Glomerular visceral epithelial cell (primary cell): ENCODE data around the gene ACSS3.
A peak's percentile ranks its signal among the peaks of the same experiment; 100 is the strongest.
"Not testable (repeated sequence)": the region's sequence is repeated elsewhere in the genome, so short reads cannot be mapped to it uniquely, and the experiment has no call there.

Experiments used
- DNase-seq: peaks from one replicate; pipeline ENCODE4 v3.0.0-alpha.2; 2016; ENCODE audit errors: extremely low spot score

Gene ACSS3

DNA sequence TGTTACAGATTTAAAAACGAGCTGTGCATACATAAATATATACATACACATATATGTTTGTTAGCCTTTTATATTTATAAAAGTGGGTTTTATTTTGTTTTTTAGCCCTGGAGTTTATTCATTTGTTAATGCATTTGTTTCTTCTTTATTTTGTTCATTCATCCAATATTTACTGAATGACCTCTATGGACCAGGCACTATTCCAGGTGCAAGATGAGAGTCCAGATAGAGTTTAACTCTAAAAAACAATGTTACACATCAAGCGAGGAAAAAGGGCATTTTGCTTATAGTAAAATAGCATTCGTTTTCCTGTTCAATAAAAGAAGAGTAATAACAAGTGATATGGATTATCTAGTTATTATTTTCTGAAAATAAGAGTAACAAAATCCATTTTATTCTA lies 14.2 kb downstream of the ACSS3 start:
- DNase-seq: no peak

DNA sequence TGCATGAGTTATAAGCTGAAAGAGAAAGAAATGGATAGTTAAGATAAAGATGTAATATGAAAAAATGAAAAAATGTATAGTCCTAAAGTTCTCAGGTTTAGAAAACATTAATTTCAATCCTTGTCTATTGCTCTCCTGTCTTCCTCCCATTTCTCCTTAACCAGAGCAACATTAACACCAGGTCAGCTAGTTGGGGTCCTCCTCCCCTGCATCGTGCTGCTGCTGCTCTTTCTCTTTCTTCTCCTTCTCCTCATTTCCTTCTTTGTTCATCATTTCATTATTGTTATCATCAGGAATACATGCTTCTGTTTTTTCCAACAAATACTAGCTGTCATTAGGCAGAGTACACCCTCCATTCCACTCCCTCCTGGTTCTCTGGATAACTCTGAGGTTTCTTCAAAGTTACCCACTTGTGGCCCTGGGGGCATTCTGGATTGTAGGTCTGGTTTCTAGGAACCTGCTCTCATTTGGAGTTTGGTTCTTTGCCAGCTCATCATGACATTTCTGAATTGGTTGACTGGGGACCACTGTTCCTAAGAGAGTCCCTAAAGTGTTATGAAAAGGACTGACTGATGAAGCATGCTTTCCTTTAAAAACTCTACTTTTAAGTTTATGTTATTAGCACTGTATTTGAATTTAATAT lies 17.0 kb downstream of the ACSS3 start:
- DNase-seq: no peak

DNA sequence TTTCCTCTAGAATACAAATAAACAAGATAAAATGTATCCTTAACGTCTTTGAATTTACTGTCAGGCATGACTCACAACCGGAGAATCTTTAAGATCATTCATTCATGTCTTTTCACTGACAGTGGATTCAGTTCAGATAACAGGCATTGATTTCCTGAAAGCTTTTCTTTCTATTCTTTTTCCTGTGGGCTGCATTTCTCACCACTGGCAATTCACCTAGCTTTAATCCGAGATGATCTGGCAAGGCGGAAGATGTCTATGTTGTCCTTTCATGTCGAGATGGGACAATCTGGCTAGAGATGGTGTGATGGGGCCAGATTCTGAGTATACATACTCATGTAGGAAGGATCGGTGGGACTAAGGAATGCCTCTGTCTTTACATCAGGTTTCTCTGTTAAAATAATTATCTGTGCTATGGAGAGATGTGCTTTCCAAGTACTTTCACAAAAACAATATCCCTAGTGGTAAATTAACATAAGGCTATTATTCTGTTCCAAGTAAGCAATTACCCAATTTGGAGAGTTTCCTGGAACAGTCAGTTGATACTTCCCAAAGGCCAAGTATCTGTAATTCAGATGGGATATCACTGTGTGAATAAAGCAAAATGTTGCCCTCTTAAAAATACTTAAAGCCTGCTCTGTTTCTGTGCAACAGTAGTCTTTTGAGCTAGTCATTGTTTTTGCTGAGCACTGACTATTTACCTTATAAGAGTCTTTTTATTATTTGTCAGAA lies 17.8 kb downstream of the ACSS3 start:
- DNase-seq: no peak

DNA sequence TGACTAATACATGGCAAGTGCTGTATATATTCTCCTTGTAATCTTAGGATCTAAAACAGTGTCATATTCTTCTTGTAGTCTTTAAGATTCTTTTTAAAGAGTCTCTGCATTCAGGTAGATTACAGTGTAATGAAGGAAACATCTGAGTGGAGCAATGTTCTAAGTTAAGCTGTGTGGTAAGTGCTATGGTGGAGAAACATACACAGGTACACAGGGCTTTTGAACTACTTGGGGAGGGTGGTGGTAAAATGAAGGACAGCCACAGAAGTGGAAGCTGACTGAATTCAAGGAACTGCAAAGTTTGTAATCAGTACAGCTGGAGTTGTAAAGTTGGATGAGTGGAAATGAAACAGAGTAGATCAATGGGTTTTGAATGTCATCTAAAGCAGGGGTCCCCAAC lies 27.8 kb downstream of the ACSS3 start:
- DNase-seq: no peak

DNA sequence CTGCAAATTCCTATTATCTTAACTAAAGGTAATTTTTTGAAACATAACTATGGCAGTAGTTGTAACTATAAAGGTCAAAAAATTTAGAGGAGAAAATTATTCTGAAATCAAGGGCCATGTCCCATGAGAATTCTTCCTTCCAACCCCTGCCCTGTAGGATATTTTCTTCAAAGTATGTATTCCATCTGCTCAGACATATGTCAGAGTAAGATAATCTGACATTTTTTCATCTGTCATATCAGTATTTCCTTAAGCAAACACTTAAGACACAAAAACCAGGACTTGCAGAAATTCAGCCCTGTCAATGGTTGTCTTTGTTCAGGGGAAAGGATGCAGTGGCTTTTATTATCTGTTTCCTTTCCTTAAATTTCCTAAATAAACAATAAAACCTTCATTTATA lies 36.3 kb downstream of the ACSS3 start:
- no peak for DNase-seq

DNA sequence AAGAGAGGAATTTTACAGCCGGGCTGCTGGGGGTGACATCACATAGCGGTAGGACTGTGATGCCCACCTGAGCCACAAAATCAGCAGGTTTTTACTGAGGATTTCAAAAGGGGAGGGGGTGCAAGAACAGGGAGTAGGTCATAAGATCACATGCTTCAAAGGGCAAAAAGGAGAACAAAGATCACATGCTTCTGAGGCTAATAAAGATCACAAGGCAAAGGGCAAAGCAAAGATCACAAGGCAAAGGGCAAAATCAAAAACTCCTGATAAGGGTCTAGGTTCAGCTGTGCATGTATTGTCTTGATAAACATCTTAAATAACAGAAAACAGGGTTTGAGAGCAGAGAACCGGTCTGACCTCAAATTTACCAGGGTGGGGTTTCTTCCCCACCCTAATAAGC lies 41.2 kb downstream of the ACSS3 start:
- not testable (repeated sequence) for DNase-seq

DNA sequence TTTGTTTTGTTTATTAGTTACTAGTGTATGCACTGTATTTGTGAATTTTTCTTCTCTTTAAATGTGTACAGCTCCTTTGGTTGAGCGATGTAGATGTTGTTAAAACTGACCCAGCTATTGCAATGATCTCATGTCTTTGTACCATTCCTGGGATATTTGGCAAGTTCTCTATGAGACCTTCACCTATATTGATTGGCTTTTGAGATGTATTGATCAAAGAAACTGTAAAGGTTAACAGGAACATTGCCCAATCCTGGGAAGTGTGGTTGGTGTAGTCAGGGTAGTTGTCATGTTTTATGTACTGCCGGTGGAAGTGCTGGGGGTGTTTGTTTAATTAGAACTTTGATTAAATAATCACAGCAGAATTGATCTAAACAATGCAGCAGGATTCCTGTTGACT lies 43.1 kb downstream of the ACSS3 start:
- DNase-seq: no peak

DNA sequence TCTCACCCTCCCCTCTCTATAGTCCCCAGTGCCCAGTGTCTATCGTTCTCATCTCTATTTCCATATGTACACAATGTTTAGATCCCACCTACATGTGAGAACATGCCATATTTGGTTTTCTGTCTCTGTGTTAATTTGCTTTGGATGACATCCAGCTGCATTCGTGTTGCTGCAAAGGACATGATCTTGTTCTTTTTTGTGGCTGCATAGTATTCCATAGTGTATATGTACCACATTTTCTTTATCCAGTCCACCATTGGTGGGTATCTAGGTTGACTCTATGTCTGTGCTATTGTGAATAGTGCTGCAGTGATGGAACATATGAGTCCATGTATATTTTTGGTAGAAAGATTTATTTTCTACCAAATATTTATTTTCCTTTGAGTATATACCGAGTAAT lies 45.7 kb downstream of the ACSS3 start:
- DNase-seq: no peak

DNA sequence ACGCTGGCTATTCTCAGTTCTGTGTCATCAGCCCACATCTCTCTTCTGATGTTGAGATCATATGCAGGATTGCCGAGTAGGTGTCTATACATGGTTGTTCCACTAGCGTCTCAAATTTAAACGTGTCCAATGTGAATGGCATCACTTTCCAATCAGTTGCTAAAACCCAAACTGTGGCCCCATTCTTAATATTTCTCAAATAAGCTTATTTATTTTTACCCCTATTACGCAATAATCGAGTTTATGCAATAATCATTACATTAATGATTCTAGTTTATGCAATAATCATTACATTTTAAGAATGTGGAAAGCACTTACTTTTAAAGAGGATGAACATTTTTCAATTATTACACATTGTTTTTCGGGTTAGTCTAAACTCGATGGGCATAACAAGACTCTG lies 47.8 kb downstream of the ACSS3 start:
- DNase-seq: no peak

DNA sequence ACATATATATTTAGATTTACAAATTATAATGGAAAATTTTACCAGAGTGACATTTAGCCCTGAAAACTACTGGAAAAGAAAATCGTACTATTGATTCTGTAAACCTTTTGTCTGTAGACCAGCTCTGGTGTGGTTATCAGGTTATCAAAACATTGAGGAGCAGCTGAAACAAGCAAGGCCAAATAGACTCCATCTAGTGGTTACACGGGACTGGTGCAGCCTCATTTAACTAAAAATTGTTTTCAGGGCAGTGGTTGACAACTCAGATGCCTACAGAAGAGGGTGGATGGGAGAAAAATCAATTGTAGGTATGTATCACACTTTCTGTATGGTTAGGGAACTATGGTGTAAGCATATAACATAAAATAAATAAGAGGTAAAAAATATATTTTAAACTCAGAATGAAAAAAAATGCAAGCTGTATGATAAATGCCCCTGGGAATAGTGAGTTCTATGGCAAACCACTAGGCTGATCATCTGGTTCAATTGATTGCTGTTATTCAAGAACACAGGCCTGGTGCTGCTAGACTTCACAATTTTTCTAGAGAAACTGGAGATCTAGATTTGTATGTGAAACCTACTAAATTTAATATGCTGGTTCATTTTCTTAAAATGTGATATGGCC lies 51.2 kb downstream of the ACSS3 start:
- peak; percentile 46 for DNase-seq

DNA sequence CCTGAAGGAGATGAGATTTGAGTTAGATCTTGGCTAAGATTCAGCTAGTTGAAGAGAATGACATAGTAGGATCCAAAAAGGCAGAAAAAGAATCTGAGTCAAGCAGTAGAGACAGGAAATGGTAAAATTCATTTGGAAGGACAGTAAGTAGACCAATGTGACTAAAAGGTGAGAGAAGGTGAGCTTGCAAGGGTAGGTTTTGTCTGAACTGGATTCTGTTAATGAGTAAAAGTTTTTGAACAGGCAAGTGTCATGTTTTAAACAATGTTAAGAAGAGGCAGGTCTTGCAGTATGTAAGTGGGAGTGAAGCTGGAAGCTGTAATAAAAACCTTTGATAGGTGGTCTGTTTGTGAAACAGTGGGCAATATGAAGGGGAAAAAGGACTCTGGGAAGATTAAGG lies 58.6 kb downstream of the ACSS3 start:
- DNase-seq: no peak

DNA sequence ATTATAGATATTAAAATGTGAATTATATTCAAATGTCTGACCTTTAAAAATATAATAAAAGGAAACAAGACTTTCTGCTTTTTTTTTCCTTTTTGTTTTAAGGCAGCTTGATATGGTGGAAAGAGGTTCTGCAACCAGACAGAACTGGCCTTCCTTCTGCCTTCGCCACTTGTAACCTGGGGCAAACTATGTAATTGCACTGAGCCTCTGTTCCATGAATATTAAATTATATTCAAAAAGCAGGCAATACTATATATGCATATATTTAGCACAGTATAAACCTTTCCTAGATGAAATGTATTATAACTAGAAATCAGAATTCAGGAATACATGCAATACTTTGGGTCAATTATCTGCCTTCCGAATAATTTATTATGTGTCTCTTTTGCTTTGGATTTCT lies 59.9 kb downstream of the ACSS3 start:
- no peak for DNase-seq

DNA sequence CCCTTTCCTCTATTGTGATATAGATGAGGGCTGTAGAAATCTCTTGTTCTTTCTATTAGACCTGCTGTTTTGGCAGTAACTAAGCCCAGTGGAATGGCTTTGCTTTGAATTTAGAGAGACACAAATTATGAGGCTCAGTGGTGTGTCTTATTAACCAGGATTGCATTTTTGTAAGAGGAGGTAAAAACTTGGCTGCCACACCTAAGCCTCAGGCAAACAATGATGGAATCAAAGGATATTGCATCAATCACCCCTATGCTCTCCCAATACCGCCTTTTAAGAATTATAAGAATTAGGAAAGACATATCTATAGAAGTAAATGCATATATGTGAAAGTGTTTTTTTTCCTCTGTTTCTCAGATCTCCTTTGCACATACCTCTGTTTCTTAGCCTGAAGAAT lies 63.3 kb downstream of the ACSS3 start:
- no peak for DNase-seq

DNA sequence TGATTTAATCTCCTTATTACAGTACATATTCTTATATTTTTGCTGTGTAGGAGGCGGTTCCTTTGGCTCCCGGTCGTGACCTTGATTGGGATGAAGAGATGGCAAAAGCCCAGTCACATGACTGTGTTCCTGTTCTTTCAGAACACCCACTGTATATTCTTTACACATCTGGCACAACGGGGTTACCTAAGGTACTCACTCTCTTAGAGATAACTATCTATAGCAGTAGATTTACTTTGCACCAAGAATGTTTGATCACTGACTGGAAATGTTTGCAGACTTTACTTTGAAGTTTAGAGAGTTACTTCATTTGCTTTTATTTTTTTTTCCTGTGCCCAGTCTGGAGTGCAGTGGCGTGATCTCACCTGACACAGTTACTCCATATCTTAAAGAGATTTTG lies 65.2 kb downstream of the ACSS3 start:
- no peak for DNase-seq

DNA sequence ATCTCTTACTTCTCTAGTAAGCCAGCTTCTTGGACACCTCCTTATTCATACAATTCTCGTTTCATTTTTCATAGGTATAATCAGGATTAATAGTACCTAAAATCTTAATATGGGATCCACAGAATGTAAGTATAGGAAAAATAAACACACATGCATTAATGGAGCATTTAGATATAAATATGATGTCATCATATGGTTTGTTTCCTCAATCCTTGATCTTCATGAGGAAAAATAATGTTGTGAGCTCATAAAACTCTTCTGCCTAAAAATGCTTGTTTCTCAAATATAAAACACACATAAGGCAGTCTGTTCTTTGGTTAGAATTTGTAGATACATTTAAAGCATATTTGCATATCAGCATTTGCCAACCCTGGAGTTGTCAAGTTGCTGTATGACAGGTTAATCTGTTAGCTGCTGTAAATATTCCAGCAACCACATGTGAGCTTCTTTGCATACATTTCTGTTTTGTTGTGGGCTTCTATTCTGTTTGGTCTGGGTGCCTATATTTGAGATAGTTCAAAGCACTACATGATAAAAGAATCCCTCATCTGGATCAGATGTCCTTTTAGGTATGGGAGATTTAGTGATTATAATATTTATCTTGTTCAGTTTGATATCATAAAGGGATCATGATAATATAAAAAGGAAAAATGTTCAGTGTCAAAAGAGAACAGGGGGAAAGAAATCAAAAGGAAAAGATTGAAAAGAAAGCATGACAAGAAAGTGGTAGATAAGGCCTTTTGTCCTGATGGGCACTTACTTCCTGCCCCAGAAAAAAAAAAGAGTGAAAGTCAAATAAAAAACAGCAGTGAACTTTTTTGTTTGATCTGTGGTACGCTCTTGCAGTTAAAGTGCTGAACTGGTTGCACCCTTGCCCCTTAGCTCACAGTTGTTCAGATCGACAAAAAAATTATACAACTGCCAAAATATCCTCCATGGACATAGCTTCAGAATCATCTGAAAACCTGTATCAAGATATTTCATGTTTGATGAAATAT lies 68.6 kb downstream of the ACSS3 start:
- DNase-seq: no peak

DNA sequence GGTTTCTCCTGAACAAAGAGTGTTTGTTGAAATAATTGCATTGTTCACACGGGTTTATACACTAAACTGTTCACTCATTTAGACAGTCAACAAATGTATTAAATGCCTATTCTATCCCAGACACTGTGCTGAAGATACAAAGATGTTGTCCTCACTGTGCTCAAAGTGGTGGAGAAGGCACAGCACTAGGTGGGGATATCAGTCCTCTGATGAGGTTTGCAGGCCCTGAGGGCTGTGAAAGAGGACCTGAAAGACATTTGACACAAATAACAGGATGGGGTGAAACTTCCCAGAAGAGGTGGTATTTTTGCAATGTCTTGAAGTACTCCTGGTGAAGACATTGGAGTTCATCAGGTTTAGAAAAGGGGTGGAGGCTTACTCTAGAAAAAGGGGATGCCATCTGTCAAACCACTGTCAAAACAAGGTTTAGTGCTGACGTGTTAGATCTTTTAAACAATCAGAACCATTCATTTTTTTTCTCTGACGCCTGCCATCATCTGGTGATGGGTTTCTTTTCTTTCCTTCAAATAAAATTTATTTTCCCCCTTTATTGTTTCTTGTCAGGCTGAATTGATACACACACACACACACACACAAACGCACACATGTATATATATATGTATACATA lies 69.5 kb downstream of the ACSS3 start:
- no peak for DNase-seq

DNA sequence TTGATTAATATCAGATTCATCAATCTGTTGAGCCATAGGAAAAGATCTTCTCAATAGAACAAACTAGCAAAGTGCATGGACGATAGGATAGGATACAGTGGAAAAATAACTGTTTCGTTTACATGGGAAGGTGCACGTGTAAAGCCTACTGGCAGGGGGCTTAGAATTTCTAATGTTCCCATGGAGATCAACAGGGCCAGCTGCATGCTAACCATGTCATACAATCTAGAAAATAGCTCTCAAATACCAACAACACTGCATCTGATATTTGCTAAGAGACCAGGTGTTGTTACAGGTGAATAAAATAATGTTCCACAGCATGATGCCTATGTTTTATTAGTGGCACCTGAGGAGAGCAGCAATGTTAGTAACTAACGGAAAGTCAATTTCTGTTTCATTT lies 72.5 kb downstream of the ACSS3 start:
- no peak for DNase-seq

DNA sequence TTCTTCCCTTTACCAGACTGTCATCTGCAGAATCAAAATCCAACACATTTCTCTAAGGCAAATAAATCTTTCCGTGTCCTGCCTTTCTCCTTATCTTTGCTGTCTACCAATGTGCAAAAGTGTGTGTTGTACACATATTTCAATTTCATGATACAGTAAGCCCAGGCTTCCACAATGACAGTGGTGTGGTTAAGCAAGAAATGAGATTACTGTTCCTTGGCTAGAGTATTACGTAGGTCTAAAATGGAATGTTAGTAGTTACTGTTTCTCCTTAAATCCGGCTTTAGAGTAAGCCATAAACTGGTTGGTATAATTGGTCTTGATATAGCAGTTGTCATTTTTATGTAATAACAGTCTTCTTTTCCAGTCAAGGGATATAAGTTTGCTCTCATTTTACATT lies 82.0 kb downstream of the ACSS3 start:
- no peak for DNase-seq

DNA sequence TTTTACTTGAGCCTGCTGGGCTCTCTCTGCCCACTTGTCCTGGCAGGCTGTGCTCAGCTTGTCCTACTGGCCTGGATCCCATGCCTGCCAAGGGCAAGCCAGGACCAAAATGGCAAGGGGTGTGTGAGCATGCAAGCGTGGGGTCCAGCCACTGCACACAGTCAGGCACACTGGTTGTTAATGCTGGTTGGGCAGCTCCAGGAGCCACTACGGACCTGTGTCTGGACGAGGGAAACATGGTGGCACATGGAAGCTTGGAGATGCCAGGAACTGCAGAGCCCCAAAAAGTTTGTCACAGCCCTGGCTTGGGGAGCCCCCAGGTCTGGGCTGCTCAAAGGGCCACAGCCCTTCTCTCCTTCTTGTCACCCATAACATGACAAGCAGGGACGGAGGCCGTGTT lies 83.8 kb downstream of the ACSS3 start:
- no peak for DNase-seq

DNA sequence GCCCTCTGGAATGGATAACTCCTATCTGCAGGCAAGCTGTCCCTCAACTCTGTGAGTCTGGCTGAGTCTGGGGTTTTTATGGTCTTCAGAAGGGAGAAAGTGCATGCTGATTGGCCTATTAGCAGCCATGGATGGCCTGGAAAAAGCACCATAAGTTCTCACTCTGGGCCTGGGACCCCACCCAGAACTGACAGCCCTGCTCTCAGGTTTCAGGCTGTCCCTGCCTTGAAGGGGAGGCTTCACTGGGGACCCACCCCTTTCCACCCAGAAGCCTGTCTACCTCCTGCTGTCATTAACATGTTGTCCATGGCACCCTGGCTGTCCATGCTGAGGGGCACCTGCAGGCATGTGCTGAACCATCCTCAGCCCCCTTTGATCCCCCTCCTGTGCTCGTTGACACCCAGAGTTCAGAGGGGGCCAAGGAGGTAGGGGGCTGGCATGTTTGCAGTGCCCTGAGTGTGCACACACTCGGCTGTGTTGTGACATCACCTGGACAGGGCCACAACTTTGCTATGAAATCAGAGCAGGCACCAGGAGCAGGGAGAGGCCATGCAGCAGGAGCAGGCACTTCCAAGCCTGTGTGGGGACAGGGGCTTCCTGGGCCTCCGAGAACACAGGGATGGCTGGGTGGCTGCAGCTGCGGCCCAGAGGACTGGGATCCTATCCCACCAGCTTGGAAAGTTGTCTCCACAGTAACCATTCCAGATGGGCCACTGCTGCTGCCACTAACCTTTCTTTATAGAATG lies 84.7 kb downstream of the ACSS3 start:
- DNase-seq: no peak

DNA sequence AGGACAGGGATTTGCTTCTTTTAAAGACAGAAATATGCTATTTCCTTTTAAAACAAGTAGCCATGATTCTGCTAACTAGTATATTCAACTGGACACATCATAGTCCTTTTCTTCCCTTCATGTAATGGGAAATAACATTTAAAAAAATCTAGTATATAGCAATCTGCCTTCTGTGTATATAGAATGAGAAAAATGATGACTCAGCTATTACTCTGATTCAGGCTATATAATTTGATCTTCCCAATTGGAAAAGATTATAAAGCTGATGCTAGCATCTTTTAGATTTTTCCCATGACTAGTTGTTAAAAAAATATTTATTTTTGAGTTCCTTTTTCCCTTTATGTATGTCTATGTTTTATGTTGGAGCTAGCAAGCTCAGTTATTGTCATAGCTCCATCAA lies 86.9 kb downstream of the ACSS3 start:
- DNase-seq: no peak
